ENCODE results near the gene HECTD4. TPM values are rescaled to one million over a fixed set of nuclear protein-coding genes. Genes with fewer than 3 reads are reported as not detected.

The HECTD4 gene
- total RNA-seq, 1 experiment from 2014 or later = 54.5 TPM

DNA sequence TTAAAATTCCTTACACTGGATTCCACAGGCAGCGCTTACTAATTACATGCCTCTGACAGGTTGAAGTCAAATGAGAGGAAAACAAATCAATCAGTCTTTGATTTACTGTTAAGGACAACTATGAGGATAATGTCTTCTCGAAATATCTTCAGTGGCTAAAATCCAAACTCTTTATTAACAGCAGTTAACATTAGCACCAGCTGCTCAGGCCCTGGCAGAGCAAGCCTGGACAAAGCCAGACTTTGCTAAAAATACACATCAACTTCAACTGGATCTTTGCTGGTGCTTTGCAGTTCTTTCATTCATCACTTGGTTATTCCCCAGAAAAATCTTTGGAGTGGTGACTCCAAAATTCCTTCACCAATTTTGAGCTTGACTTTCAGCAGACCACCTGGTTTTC, 98.7 kb downstream of the HECTD4 start:
- Mint-ChIP-seq H3K27me3 (ENCODE audit: insufficient read depth, unreplicated experiment) (no peaks in the 10 kb centered on the region), H3K27ac (ENCODE audit: unreplicated experiment) (no peak overlapping the region), H3K9me3 (ENCODE audit: unreplicated experiment) (no peaks in the 10 kb centered on the region), H3K36me3 (ENCODE audit: insufficient read depth, unreplicated experiment) (peaks cover under 1% of the 10 kb centered on the region), H3K4me1 (ENCODE audit: low read depth, unreplicated experiment) (no peaks in the 10 kb centered on the region), H3K4me3 (ENCODE audit: unreplicated experiment) (no peak overlapping the region)
- intact Hi-C loops (cut with micrococcal nuclease; ENCODE audit: unreplicated experiment) = no loop called here
- DNase-seq = no peak
- Histone ChIP-seq H3K4me1 (no peaks in the 10 kb centered on the region), H3K36me3 (ENCODE audit: control insufficient read depth, insufficient read depth, low read length) (peaks cover 2% of the 10 kb centered on the region), H3K27me3 (replicated peaks; ENCODE audit: control insufficient read depth, insufficient read depth, low read length) (no peaks in the 10 kb centered on the region), H3K9me3 (peaks cover 3% of the 10 kb centered on the region), H3K4me3 (ENCODE audit: low read depth, low read length) (no peak overlapping the region)
- BruUV-seq (replicated peaks) = no TSS peak
- CTCF ChIA-PET = interaction anchor here (0.6 to 1.2 kb wide), 3 partner anchors 85 to 358 kb away, joined by 3 to 9 read pairs (median 3); no protein-coding TSS in a partner anchor
- POLR2A ChIA-PET = no interaction called here
- TF ChIP-seq, protein P1, sequence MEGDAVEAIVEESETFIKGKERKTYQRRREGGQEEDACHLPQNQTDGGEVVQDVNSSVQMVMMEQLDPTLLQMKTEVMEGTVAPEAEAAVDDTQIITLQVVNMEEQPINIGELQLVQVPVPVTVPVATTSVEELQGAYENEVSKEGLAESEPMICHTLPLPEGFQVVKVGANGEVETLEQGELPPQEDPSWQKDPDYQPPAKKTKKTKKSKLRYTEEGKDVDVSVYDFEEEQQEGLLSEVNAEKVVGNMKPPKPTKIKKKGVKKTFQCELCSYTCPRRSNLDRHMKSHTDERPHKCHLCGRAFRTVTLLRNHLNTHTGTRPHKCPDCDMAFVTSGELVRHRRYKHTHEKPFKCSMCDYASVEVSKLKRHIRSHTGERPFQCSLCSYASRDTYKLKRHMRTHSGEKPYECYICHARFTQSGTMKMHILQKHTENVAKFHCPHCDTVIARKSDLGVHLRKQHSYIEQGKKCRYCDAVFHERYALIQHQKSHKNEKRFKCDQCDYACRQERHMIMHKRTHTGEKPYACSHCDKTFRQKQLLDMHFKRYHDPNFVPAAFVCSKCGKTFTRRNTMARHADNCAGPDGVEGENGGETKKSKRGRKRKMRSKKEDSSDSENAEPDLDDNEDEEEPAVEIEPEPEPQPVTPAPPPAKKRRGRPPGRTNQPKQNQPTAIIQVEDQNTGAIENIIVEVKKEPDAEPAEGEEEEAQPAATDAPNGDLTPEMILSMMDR (IDR thresholded peaks at IDR 0.05; ENCODE audit: insufficient read depth in 1 of 2, low read depth in 1 of 2, low read length in 1 of 2, severe bottlenecking in 1 of 2, unreplicated experiment in 1 of 2) = no peak

DNA sequence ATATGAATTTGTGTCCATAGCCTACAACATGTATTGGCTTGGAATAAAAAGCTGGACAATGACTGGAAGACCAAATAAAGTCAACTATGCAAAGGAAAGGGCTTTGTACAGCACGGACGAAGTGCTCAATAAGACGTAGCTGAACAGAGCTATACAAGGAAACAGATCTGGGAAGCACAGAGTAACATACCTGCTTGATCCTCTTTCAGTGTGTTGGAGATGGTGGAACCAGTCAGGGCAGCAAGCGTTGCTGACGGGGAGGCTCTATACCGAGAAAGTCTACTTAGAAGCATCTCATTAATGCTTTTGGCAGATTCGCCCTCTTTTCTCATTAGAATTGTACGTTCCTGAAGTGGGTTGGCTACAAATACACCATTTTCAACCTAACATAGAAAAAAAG, 99.3 kb downstream of the HECTD4 start:
- Histone ChIP-seq H3K27me3 (replicated peaks; ENCODE audit: control insufficient read depth, insufficient read depth, low read length) (no peaks in the 10 kb centered on the region), H3K9me3 (no peaks in the 10 kb centered on the region), H3K4me1 (no peaks in the 10 kb centered on the region), H3K4me3 (ENCODE audit: low read depth, low read length) (no peak overlapping the region), H3K36me3 (ENCODE audit: control insufficient read depth, insufficient read depth, low read length) (no peaks in the 10 kb centered on the region)
- no peak overlapping the region for H3K4me3 Mint-ChIP-seq (ENCODE audit: unreplicated experiment)
- no peaks in the 10 kb centered on the region for H3K27me3 Mint-ChIP-seq (ENCODE audit: insufficient read depth, unreplicated experiment)
- ChIA-PET POLR2A (no interaction called here), CTCF (interaction anchor here (1.2 kb wide), 1 partner anchor 85 kb away, joined by 3 read pairs; no protein-coding TSS in a partner anchor)
- DNase-seq = no peak
- no peaks in the 10 kb centered on the region for H3K4me1 Mint-ChIP-seq (ENCODE audit: low read depth, unreplicated experiment)
- no TSS peak for BruUV-seq (replicated peaks)
- no peaks in the 10 kb centered on the region for H3K9me3 Mint-ChIP-seq (ENCODE audit: unreplicated experiment)
- TF ChIP-seq, protein P1 (IDR thresholded peaks at IDR 0.05; ENCODE audit: insufficient read depth in 1 of 2, low read depth in 1 of 2, low read length in 1 of 2, severe bottlenecking in 1 of 2, unreplicated experiment in 1 of 2) = no peak
- intact Hi-C loops (cut with micrococcal nuclease; ENCODE audit: unreplicated experiment) = no loop called here
- H3K36me3 Mint-ChIP-seq (ENCODE audit: insufficient read depth, unreplicated experiment) = peaks cover 3% of the 10 kb centered on the region
- H3K27ac Mint-ChIP-seq (ENCODE audit: unreplicated experiment) = no peak overlapping the region

DNA sequence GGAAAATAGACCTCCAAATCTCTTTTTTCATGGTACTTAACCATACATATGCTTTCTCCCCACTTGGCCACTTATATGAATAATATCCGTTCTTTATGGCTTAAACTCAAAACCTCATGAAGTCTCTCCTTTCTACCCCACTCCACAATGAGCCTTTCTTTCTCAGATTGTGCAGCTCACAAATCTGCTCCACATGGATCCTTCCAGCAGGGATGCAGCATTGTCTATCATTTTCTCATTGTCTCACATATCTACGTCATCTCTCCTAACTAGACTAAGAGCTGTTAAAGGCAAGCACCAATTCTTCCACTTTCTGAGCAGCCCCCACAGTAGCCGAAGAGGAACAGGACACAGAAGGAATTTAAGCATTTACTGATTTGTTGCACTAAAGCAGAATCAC, 106.4 kb downstream of the HECTD4 start:
- Mint-ChIP-seq H3K27me3 (ENCODE audit: insufficient read depth, unreplicated experiment) (no peaks in the 10 kb centered on the region), H3K4me3 (ENCODE audit: unreplicated experiment) (no peak overlapping the region), H3K4me1 (ENCODE audit: low read depth, unreplicated experiment) (no peaks in the 10 kb centered on the region), H3K27ac (ENCODE audit: unreplicated experiment) (no peak overlapping the region), H3K9me3 (ENCODE audit: unreplicated experiment) (no peaks in the 10 kb centered on the region), H3K36me3 (ENCODE audit: insufficient read depth, unreplicated experiment) (peaks cover 21% of the 10 kb centered on the region)
- DNase-seq = no peak
- ChIA-PET CTCF (interaction anchor here (1.2 kb wide), 2 partner anchors 14 to 78 kb away, joined by 3 to 4 read pairs; no protein-coding TSS in a partner anchor), POLR2A (no interaction called here)
- TF ChIP-seq, protein P1 (IDR thresholded peaks at IDR 0.05; ENCODE audit: insufficient read depth in 1 of 2, low read depth in 1 of 2, low read length in 1 of 2, severe bottlenecking in 1 of 2, unreplicated experiment in 1 of 2) = no peak
- H3K4me3 ChIP-seq (ENCODE audit: low read depth, low read length) = no peak overlapping the region
- H3K9me3 ChIP-seq = no peaks in the 10 kb centered on the region
- no peaks in the 10 kb centered on the region for H3K27me3 ChIP-seq (replicated peaks; ENCODE audit: control insufficient read depth, insufficient read depth, low read length)
- H3K36me3 ChIP-seq (ENCODE audit: control insufficient read depth, insufficient read depth, low read length) = no peaks in the 10 kb centered on the region; the same call in 1 of the 2 replicates
- intact Hi-C loops (cut with micrococcal nuclease; ENCODE audit: unreplicated experiment) = no loop called here
- BruUV-seq (replicated peaks) = no TSS peak
- no peaks in the 10 kb centered on the region for H3K4me1 ChIP-seq

Data from Caco-2 (cell line).